Sigmoid colon (tissue), 4 donors: ENCODE measurements around the gene APBB1IP.

ENCODE experiments used
- CTCF ChIP-seq, 4 experiments: fragments of 450-650 bp in 3 of 4; fragments of 200-600 bp in 1 of 4; IDR thresholded peaks; one replicate each; pipeline ENCODE4 v1.5.1; 2016 to 2019; ENCODE audit warnings: antibody characterized with exemption in 4 of 4, mild to moderate bottlenecking in 3 of 4, moderate library complexity in 2 of 4
- EP300 ChIP-seq, 4 donors: sonication (generic); formaldehyde crosslinking; IDR thresholded peaks; one replicate each; pipeline ENCODE4 v1.6.1; 2017; ENCODE audit warnings: antibody characterized with exemption in 4 of 4
- POLR2A ChIP-seq, 2 donors: fragments of 450-650 bp; IDR thresholded peaks; one replicate each; pipeline ENCODE4 v1.6.1; 2016; ENCODE audit warnings: antibody characterized with exemption in 2 of 2, mild to moderate bottlenecking in 2 of 2, moderate library complexity in 2 of 2
- POLR2AphosphoS5 ChIP-seq, 4 donors: sonication (generic); formaldehyde crosslinking; IDR thresholded peaks; one replicate each; pipeline ENCODE4 v1.6.1; 2017; ENCODE audit warnings: antibody characterized with exemption in 4 of 4

GRCh38 chr10:26520575-26520974 is 82.4 kb downstream of the APBB1IP start:
- TF ChIP-seq CTCF (IDR thresholded peaks at IDR 0.05) (no peak), POLR2A (IDR thresholded peaks at IDR 0.05) (no peak), EP300 (IDR thresholded peaks at IDR 0.05) (no peak), POLR2AphosphoS5 (IDR thresholded peaks at IDR 0.05) (no peak)
